Renal cortical epithelial cell (primary cell): Measurements from ENCODE around the gene SCFD2. TPM values are rescaled to one million over a fixed set of nuclear protein-coding genes. Genes with fewer than 3 reads are reported as not detected.
"Not testable (repeated sequence)": the region's sequence is repeated elsewhere in the genome, so short reads cannot be mapped to it uniquely, and the experiment has no call there.

ENCODE experiments used
- DNase-seq: peaks from one replicate; pipeline ENCODE4 v3.0.0-alpha.2; 2011; ENCODE audit warnings: low read depth
- total RNA-seq: library from RNA; depleted of rRNA; stranded (reverse); fragments of >200 nt; gene quantifications from 2 replicates; pipeline ENCODE4 v1.2.3, GENCODE V29; 2014

SCFD2 gene
- total RNA-seq, 1 donor from 2014 or later = 22.7 TPM

GRCh38 chr4:53050361-53050774 is 315.5 kb downstream of the SCFD2 start:
- no peak for DNase-seq

GRCh38 chr4:53049528-53049927 is 316.3 kb downstream of the SCFD2 start:
- no peak for DNase-seq

- no peak for DNase-seq
These were observed 321.3 kb downstream of the SCFD2 start for GRCh38 chr4:53044651-53044960.

GRCh38 chr4:53043891-53044650 is 321.8 kb downstream of the SCFD2 start:
- peak; percentile 15 for DNase-seq

- no peak for DNase-seq
These were observed 322.8 kb downstream of the SCFD2 start for GRCh38 chr4:53043055-53043454.

GRCh38 chr4:53040851-53041250 is 325.0 kb downstream of the SCFD2 start:
- no peak for DNase-seq

GRCh38 chr4:53040459-53040815 is 325.4 kb downstream of the SCFD2 start:
- no peak for DNase-seq

GRCh38 chr4:53039741-53040458 is 326.0 kb downstream of the SCFD2 start:
- no peak for DNase-seq

- DNase-seq = no peak
These were observed 328.0 kb downstream of the SCFD2 start for GRCh38 chr4:53037892-53038291.

- DNase-seq = not testable (repeated sequence)
These were observed 333.0 kb downstream of the SCFD2 start for GRCh38 chr4:53032908-53033307.

GRCh38 chr4:53026233-53026632 is 339.6 kb downstream of the SCFD2 start:
- DNase-seq = no peak

- no peak for DNase-seq
These were observed 342.1 kb downstream of the SCFD2 start for GRCh38 chr4:53023677-53024299.

- DNase-seq = no peak
These were observed 343.3 kb downstream of the SCFD2 start for GRCh38 chr4:53022513-53023100.

GRCh38 chr4:53021754-53022512 is 343.9 kb downstream of the SCFD2 start:
- DNase-seq = no peak

GRCh38 chr4:53019485-53020382 is 346.1 kb downstream of the SCFD2 start:
- peak; percentile 69 for DNase-seq

- DNase-seq = no peak
These were observed 347.4 kb downstream of the SCFD2 start for GRCh38 chr4:53018471-53018870.

GRCh38 chr4:53016099-53016820 is 349.6 kb downstream of the SCFD2 start:
- peak; percentile 36 for DNase-seq

GRCh38 chr4:53015681-53016080 is 350.2 kb downstream of the SCFD2 start:
- peak; percentile 31 for DNase-seq

GRCh38 chr4:53014881-53015280 is 351.0 kb downstream of the SCFD2 start:
- DNase-seq = peak; percentile 49
